PC-9 (cell line): Measurements from ENCODE around the gene ARHGAP40. TPM values are rescaled to one million over a fixed set of nuclear protein-coding genes. Genes with fewer than 3 reads are reported as not detected.
A peak's percentile ranks its signal among the peaks of the same experiment; 100 is the strongest.

ENCODE experiments used
- BruUV-seq: library from RNA; stranded (reverse); fragments of 400-500 nt; replicated peaks from 2 replicates; lab custom pipeline; 2021; lab: Mats Ljungman, UMichigan
- CTCF ChIA-PET: fragments of 300-600 bp; sonication (Branson Sonifier 250); formaldehyde crosslinking; loops from one replicate; lab custom pipeline; 2022; ENCODE audit warnings: antibody characterized with exemption; lab: Charles Lee
- POLR2A ChIA-PET: fragments of 300-600 bp; sonication (Branson Sonifier 250); formaldehyde crosslinking; loops from one replicate; lab custom pipeline; 2022; ENCODE audit warnings: antibody characterized with exemption; ENCODE audit not compliant: unreplicated experiment; lab: Charles Lee
- DNase-seq, 2 experiments: peaks; one replicate each; pipeline versions ENCODE4 v3.0.0 to v3.0.0-alpha.2; 2015 to 2022; ENCODE audit warnings: mixed read lengths in 1 of 2
- H2AFZ ChIP-seq: fragments of 200-600 bp; sonication (generic); 2 replicates; pipeline ENCODE4 v1.8.1; 2017; ENCODE audit warnings: antibody characterized with exemption
- H3F3A ChIP-seq: fragments of 200-600 bp; sonication (generic); 2 replicates; pipeline ENCODE4 v1.8.1; 2017; ENCODE audit warnings: antibody characterized with exemption, mild to moderate bottlenecking, low read depth; ENCODE audit not compliant: insufficient read depth
- H3K27ac ChIP-seq: fragments of 200-600 bp; sonication (generic); 2 replicates; pipeline ENCODE4 v1.6.1; 2016; ENCODE audit warnings: mixed run types
- H3K27me3 ChIP-seq: fragments of 200-600 bp; sonication (generic); 2 replicates; pipeline ENCODE4 v1.6.1; 2016; ENCODE audit warnings: low read depth, mixed run types; ENCODE audit not compliant: insufficient read depth
- H3K36me3 ChIP-seq: fragments of 200-600 bp; sonication (generic); 2 replicates; pipeline ENCODE4 v1.6.1; 2016; ENCODE audit warnings: low read depth, mixed run types
- H3K4me1 ChIP-seq: fragments of 200-600 bp; sonication (generic); replicated peaks from 2 replicates; pipeline ENCODE4 v1.6.1; 2016; ENCODE audit warnings: mixed run types; ENCODE audit not compliant: insufficient read depth
- H3K4me2 ChIP-seq: fragments of 200-600 bp; sonication (generic); 2 replicates; pipeline ENCODE4 v1.6.1; 2017; ENCODE audit warnings: mixed run types
- H3K4me3 ChIP-seq: fragments of 200-600 bp; sonication (generic); 2 replicates; pipeline ENCODE4 v1.6.1; 2016; ENCODE audit warnings: mixed run types
- H3K79me2 ChIP-seq: fragments of 200-600 bp; sonication (generic); 2 replicates; pipeline ENCODE4 v1.6.1; 2017; ENCODE audit warnings: low read depth, mixed run types
- H3K9me2 ChIP-seq: fragments of 200-600 bp; sonication (generic); 2 replicates; pipeline ENCODE4 v1.8.1; 2017; ENCODE audit warnings: mild to moderate bottlenecking; ENCODE audit not compliant: insufficient read depth
- H3K9me3 ChIP-seq: fragments of 200-600 bp; sonication (generic); 2 replicates; pipeline ENCODE4 v1.8.1; 2016; ENCODE audit warnings: low read depth; ENCODE audit not compliant: insufficient read depth
- H4K20me1 ChIP-seq: fragments of 200-600 bp; sonication (generic); 2 replicates; pipeline ENCODE4 v1.8.1; 2017; ENCODE audit not compliant: insufficient read depth
- CTCF ChIP-seq: fragments of 200-600 bp; sonication (generic); conservative IDR thresholded peaks from 2 replicates; pipeline ENCODE4 v1.6.1; 2017; ENCODE audit warnings: mixed run types, antibody characterized with exemption, mild to moderate bottlenecking, moderate library complexity
- EZH2 ChIP-seq: fragments of 200-600 bp; sonication (generic); IDR thresholded peaks from 2 replicates; pipeline ENCODE4 v1.8.0; 2017; ENCODE audit warnings: antibody characterized with exemption, low read depth
- intact Hi-C: fragments of 100-400 bp; cut with micrococcal nuclease; formaldehyde crosslinking; loops from one replicate; pipeline ENCODE4 v1.10.0; 2022; ENCODE audit not compliant: unreplicated experiment
- total RNA-seq: library from RNA; stranded (reverse); gene quantifications from 2 replicates; pipeline ENCODE4 v1.2.3, GENCODE V29; 2021

ARHGAP40 gene
- total RNA-seq, 1 experiment from 2014 or later = 0.92 TPM

GRCh38 chr20:38608188-38608587 lies 6.6 kb downstream of the ARHGAP40 start:
- no peak for DNase-seq
- no TSS peak for BruUV-seq
- intact Hi-C loops = no loop called here
- Histone ChIP-seq H3K9me3 (no peaks in the 10 kb centered on the region), H3K79me2 (no peaks in the 10 kb centered on the region), H3K4me3 (no peak overlapping the region), H3K9me2 (no peaks in the 10 kb centered on the region), H4K20me1 (no peaks in the 10 kb centered on the region), H3F3A (peaks cover 31% of the 10 kb centered on the region), H3K27ac (no peak overlapping the region), H3K4me1 (peaks cover 52% of the 10 kb centered on the region), H3K36me3 (no peaks in the 10 kb centered on the region), H2AFZ (no peak overlapping the region), H3K27me3 (no peaks in the 10 kb centered on the region), H3K4me2 (no peak overlapping the region)
- ChIA-PET POLR2A (no interaction called here), CTCF (no interaction called here)
- TF ChIP-seq EZH2 = no peak

- DNase-seq = no peak
- no peaks in the 10 kb centered on the region for H4K20me1 ChIP-seq
- H3F3A ChIP-seq = peaks cover 23% of the 10 kb centered on the region
- no peaks in the 10 kb centered on the region for H3K36me3 ChIP-seq
- H3K4me3 ChIP-seq = no peak overlapping the region
- H2AFZ ChIP-seq = no peak overlapping the region
- H3K4me1 ChIP-seq = peaks cover 44% of the 10 kb centered on the region
- H3K27ac ChIP-seq = peak overlapping the region; percentile 59
- H3K79me2 ChIP-seq = no peaks in the 10 kb centered on the region
- H3K4me2 ChIP-seq = 0 out of 2 replicates have a peak overlapping the region, but pooled peaks have one; percentile 43
- POLR2A ChIA-PET = interaction anchor here (0.7 kb wide), 1 partner anchor 137 kb away, joined by 4 read pairs; the partner anchor contains the start of gene RALGAPB
- TF ChIP-seq EZH2 (no peak), CTCF (no peak)
- BruUV-seq = no TSS peak
- intact Hi-C loops = no loop called here
- H3K9me3 ChIP-seq = no peaks in the 10 kb centered on the region
- CTCF ChIA-PET = no interaction called here
- no peaks in the 10 kb centered on the region for H3K9me2 ChIP-seq
- no peaks in the 10 kb centered on the region for H3K27me3 ChIP-seq
These were observed 8.2 kb downstream of the ARHGAP40 start for GRCh38 chr20:38609815-38610214.

- Histone ChIP-seq H3K27me3 (no peaks in the 10 kb centered on the region), H3K4me3 (no peak overlapping the region), H2AFZ (no peak overlapping the region), H3K4me2 (peak overlapping the region; percentile 43), H3K36me3 (no peaks in the 10 kb centered on the region), H4K20me1 (no peaks in the 10 kb centered on the region), H3K9me3 (no peaks in the 10 kb centered on the region), H3F3A (peaks cover 19% of the 10 kb centered on the region), H3K4me1 (peaks cover 39% of the 10 kb centered on the region), H3K9me2 (no peaks in the 10 kb centered on the region), H3K79me2 (no peaks in the 10 kb centered on the region), H3K27ac (peak overlapping the region; percentile 59)
- ChIA-PET CTCF (interaction anchor here (0.7 kb wide), 1 partner anchor 19 kb away, joined by 5 read pairs; no protein-coding TSS in a partner anchor), POLR2A (interaction anchor here (0.7 kb wide), 1 partner anchor 138 kb away, joined by 4 read pairs; the partner anchor contains the start of gene RALGAPB)
- peak; percentile 22 to 94 for DNase-seq
- intact Hi-C loops = no loop called here
- TF ChIP-seq CTCF (no peak), EZH2 (no peak)
- BruUV-seq = no TSS peak
These were observed 8.9 kb downstream of the ARHGAP40 start for GRCh38 chr20:38610521-38610920.
